Glutamatergic neuron (in vitro differentiated cells): Measurements from ENCODE around the gene KMT2D. TPM values are rescaled to one million over a fixed set of nuclear protein-coding genes. Genes with fewer than 3 reads are reported as not detected.

Experiments used
- DNase-seq: peaks from one replicate; pipeline ENCODE4 v3.0.0; 2022
- H3K27ac Mint-ChIP-seq: one replicate; pipeline ENCODE4 v1.8.0; 2020; ENCODE audit warnings: mild to moderate bottlenecking, mixed read lengths, inconsistent platforms; ENCODE audit not compliant: unreplicated experiment
- H3K27me3 Mint-ChIP-seq: one replicate; pipeline ENCODE4 v1.8.0; 2020; ENCODE audit warnings: mild to moderate bottlenecking, moderate library complexity, mixed read lengths, inconsistent platforms; ENCODE audit not compliant: unreplicated experiment
- H3K36me3 Mint-ChIP-seq: one replicate; pipeline ENCODE4 v1.8.0; 2020; ENCODE audit warnings: mild to moderate bottlenecking, mixed read lengths, inconsistent platforms; ENCODE audit not compliant: unreplicated experiment
- H3K4me1 Mint-ChIP-seq: one replicate; pipeline ENCODE4 v1.8.0; 2020; ENCODE audit warnings: mild to moderate bottlenecking, low read depth, mixed read lengths, inconsistent platforms; ENCODE audit not compliant: unreplicated experiment
- H3K4me3 Mint-ChIP-seq: one replicate; pipeline ENCODE4 v1.8.0; 2020; ENCODE audit warnings: mild to moderate bottlenecking, mixed read lengths, inconsistent platforms; ENCODE audit not compliant: unreplicated experiment
- H3K9me3 Mint-ChIP-seq: one replicate; pipeline ENCODE4 v1.8.0; 2020; ENCODE audit warnings: mild to moderate bottlenecking, moderate library complexity, mixed read lengths, inconsistent platforms; ENCODE audit not compliant: unreplicated experiment
- total RNA-seq: library from RNA; stranded (reverse); fragmentation: NEBNext Ultra II Directional; extraction: Animal tissue kit (Norgen Biotek cat#: 25700); gene quantifications from one replicate; pipeline ENCODE4 v1.2.1, GENCODE V29; 2021; ENCODE audit not compliant: unreplicated experiment
- TF ChIP-seq, protein P1 (sequence below): fragments of 200-600 bp; sonication (generic); IDR thresholded peaks from one replicate; pipeline ENCODE4 v1.5.0; 2021; ENCODE audit not compliant: partially characterized antibody, unreplicated experiment

Gene KMT2D
- total RNA-seq, 1 donor from 2014 or later = 144 TPM

DNA sequence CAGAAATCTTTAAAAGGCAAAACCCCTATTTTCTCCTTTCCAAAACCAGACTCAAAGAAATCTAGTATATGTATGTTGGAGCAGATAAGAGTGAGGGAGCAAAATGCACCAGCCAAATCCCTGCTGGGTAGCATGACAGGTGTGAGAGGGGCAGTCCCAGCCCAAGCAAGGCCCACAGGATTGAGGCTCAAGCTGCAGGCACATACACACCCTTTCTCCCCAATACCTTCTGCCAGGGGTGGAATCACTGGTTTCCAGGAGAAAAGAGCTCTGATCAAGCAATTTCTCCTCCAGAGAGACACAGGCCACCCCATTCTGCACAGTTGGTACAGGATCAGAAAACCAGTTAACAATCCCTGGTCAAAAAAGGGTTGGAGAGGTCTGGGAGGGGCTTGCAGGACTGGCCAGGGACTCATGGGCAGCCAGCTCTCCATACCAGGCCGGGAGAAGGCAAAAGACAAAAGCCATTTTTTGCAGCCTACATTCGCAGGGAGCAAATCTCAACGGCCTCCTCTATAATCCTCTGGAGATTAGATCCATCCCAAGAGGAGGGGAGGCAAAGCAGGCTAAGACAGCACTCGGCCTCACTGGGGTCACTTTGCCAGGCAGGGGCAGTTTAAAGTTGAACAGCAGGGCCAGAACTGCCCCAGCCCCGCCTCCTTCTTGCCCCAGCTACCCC lies 2.1 kb downstream of the KMT2D start:
- peaks cover 28% of the 10 kb centered on the region for H3K4me1 Mint-ChIP-seq
- peaks cover 16% of the 10 kb centered on the region for H3K27me3 Mint-ChIP-seq
- TF ChIP-seq, protein P1, sequence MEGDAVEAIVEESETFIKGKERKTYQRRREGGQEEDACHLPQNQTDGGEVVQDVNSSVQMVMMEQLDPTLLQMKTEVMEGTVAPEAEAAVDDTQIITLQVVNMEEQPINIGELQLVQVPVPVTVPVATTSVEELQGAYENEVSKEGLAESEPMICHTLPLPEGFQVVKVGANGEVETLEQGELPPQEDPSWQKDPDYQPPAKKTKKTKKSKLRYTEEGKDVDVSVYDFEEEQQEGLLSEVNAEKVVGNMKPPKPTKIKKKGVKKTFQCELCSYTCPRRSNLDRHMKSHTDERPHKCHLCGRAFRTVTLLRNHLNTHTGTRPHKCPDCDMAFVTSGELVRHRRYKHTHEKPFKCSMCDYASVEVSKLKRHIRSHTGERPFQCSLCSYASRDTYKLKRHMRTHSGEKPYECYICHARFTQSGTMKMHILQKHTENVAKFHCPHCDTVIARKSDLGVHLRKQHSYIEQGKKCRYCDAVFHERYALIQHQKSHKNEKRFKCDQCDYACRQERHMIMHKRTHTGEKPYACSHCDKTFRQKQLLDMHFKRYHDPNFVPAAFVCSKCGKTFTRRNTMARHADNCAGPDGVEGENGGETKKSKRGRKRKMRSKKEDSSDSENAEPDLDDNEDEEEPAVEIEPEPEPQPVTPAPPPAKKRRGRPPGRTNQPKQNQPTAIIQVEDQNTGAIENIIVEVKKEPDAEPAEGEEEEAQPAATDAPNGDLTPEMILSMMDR = no peak
- H3K9me3 Mint-ChIP-seq = peaks cover 11% of the 10 kb centered on the region
- H3K4me3 Mint-ChIP-seq = peak overlapping the region; percentile 98
- DNase-seq = no peak
- peak overlapping the region; percentile 93 for H3K27ac Mint-ChIP-seq
- H3K36me3 Mint-ChIP-seq = no peaks in the 10 kb centered on the region

- no peaks in the 10 kb centered on the region for H3K36me3 Mint-ChIP-seq
- peaks cover 16% of the 10 kb centered on the region for H3K27me3 Mint-ChIP-seq
- DNase-seq = no peak
- TF ChIP-seq, protein P1 = no peak
- peak overlapping the region; percentile 98 for H3K4me3 Mint-ChIP-seq
- H3K9me3 Mint-ChIP-seq = peaks cover 11% of the 10 kb centered on the region
- peaks cover 28% of the 10 kb centered on the region for H3K4me1 Mint-ChIP-seq
- peak overlapping the region; percentile 93 for H3K27ac Mint-ChIP-seq
Measured at GRCh38 chr12:49057888-49058287, 2.7 kb downstream of the KMT2D start.

DNA sequence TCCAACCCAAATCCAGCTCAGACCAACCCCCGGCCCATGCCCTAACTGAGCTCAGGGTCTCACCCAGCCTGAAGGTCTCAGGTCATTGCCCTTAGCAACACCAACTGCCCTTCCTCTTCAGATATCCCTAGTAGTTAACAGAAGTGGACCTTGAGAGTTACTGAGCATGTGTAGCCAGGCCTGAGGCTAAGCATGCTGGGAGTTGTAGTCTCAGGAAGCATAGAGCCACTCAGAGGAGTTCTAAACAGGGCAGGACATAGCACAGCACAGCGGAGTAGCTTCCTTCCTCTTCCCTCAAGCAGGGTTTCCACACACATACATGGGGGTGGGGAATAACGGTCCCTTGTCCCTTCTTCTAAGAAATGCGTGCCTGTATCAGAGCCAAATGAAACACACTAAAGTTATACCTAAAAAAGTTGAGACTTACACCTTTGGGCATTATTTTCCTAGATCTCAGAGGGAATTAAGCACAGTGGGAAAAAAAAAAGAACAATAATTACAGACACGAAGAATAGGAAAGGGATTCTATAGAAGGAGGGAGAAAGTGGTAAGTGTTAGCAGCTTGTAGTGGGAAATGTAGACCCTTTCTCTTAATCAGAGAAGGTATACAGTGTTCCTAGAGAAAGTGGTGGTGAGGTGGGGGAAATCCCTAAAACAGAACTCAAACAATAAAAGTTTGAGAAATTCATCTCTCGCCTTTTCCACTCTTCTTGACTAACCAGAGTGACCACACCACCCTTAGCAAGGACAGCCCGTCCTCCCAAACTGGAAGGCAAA lies 4.4 kb downstream of the KMT2D start:
- H3K9me3 Mint-ChIP-seq = peaks cover 13% of the 10 kb centered on the region
- peak overlapping the region; percentile 37 for H3K27ac Mint-ChIP-seq
- TF ChIP-seq, protein P1 = no peak
- peaks cover 12% of the 10 kb centered on the region for H3K27me3 Mint-ChIP-seq
- peaks cover 25% of the 10 kb centered on the region for H3K4me1 Mint-ChIP-seq
- peaks cover 5% of the 10 kb centered on the region for H3K36me3 Mint-ChIP-seq
- DNase-seq = peak; percentile 42
- H3K4me3 Mint-ChIP-seq = peak overlapping the region; percentile 98

- Mint-ChIP-seq H3K9me3 (peaks cover 11% of the 10 kb centered on the region), H3K4me3 (no peak overlapping the region), H3K4me1 (peaks cover 23% of the 10 kb centered on the region), H3K27me3 (peaks cover 10% of the 10 kb centered on the region), H3K27ac (peak overlapping the region; percentile 23), H3K36me3 (peaks cover 5% of the 10 kb centered on the region)
- DNase-seq = no peak
- TF ChIP-seq, protein P1 = no peak
Measured at GRCh38 chr12:49055092-49055491, 5.5 kb downstream of the KMT2D start.

DNA sequence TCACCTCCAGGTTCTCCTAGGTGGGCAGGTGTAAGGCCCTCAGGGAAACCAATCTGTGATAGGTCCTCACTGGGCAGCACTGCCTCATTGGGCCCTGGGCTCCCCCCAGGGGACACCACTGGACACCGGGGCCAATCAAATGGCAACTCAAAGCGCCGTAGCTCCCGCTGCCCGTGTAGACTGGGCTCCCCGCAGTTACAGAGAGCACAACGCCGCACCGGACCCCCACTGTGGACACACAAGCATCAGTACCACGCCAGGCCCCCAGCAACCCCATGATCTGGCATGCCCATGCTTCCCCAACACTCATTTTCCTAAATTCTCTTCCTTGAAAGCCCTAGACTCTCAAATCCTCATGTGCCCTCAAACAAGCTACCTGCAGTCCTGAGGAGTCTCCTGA lies 6.1 kb downstream of the KMT2D start:
- peaks cover 10% of the 10 kb centered on the region for H3K27me3 Mint-ChIP-seq
- peak overlapping the region; percentile 23 for H3K27ac Mint-ChIP-seq
- DNase-seq = no peak
- H3K36me3 Mint-ChIP-seq = peaks cover 5% of the 10 kb centered on the region
- TF ChIP-seq, protein P1 = no peak
- peaks cover 23% of the 10 kb centered on the region for H3K4me1 Mint-ChIP-seq
- no peak overlapping the region for H3K4me3 Mint-ChIP-seq
- H3K9me3 Mint-ChIP-seq = peaks cover 11% of the 10 kb centered on the region
